Measurements from ENCODE around the gene FOXJ3.

Gene FOXJ3

GRCh38 chr1:42334240-42335049, 590 bp downstream of the FOXJ3 start:
- DNase-seq (ENCODE audit: low read depth): no peak

- no peak for DNase-seq (ENCODE audit: low read depth)
These were observed 1.3 kb downstream of the FOXJ3 start for GRCh38 chr1:42333662-42334239.

- no peak for DNase-seq (ENCODE audit: low read depth)
These were observed 2.2 kb downstream of the FOXJ3 start for GRCh38 chr1:42332877-42333276.

GRCh38 chr1:42330215-42330614, 4.8 kb downstream of the FOXJ3 start:
- DNase-seq (ENCODE audit: low read depth): no peak

- DNase-seq (ENCODE audit: low read depth): no peak
These were observed 6.0 kb downstream of the FOXJ3 start for GRCh38 chr1:42328916-42329496.

- DNase-seq (ENCODE audit: low read depth): no peak
These were observed 6.9 kb downstream of the FOXJ3 start for GRCh38 chr1:42328047-42328625.

GRCh38 chr1:42325014-42325402, 10.0 kb downstream of the FOXJ3 start:
- no peak for DNase-seq (ENCODE audit: low read depth)

- DNase-seq (ENCODE audit: low read depth): no peak
These were observed 10.5 kb downstream of the FOXJ3 start for GRCh38 chr1:42324398-42325013.

GRCh38 chr1:42323551-42323950, 11.5 kb downstream of the FOXJ3 start:
- DNase-seq (ENCODE audit: low read depth): no peak

GRCh38 chr1:42322577-42322976, 12.5 kb downstream of the FOXJ3 start:
- DNase-seq (ENCODE audit: low read depth): no peak

- no peak for DNase-seq (ENCODE audit: low read depth)
These were observed 13.3 kb downstream of the FOXJ3 start for GRCh38 chr1:42321731-42322130.

- DNase-seq (ENCODE audit: low read depth): no peak
These were observed 14.3 kb downstream of the FOXJ3 start for GRCh38 chr1:42320708-42321107.

GRCh38 chr1:42319871-42320484, 15.1 kb downstream of the FOXJ3 start:
- DNase-seq (ENCODE audit: low read depth): no peak

- no peak for DNase-seq (ENCODE audit: low read depth)
These were observed 15.7 kb downstream of the FOXJ3 start for GRCh38 chr1:42319128-42319851.

GRCh38 chr1:42318601-42319000, 16.4 kb downstream of the FOXJ3 start:
- DNase-seq (ENCODE audit: low read depth): no peak

GRCh38 chr1:42317308-42317707, 17.7 kb downstream of the FOXJ3 start:
- DNase-seq (ENCODE audit: low read depth): no peak

- DNase-seq (ENCODE audit: low read depth): no peak
These were observed 18.7 kb downstream of the FOXJ3 start for GRCh38 chr1:42316292-42316691.

GRCh38 chr1:42315500-42315899, 19.5 kb downstream of the FOXJ3 start:
- DNase-seq (ENCODE audit: low read depth): no peak

GRCh38 chr1:42313970-42314369, 21.1 kb downstream of the FOXJ3 start:
- DNase-seq (ENCODE audit: low read depth): no peak

- no peak for DNase-seq (ENCODE audit: low read depth)
These were observed 22.3 kb downstream of the FOXJ3 start for GRCh38 chr1:42312576-42313212.

- DNase-seq (ENCODE audit: low read depth): no peak
These were observed 23.1 kb downstream of the FOXJ3 start for GRCh38 chr1:42311897-42312296.

All from stimulated activated CD8-positive, alpha-beta memory T cell treated with anti-CD3 and anti-CD28 coated beads, Interleukin-15, amount 100 ng/mL, for 1 hour (primary cell).